NCI-H510A (cell line): ENCODE measurements around the gene GSPT2.
"Not testable (repeated sequence)": the region's sequence is repeated elsewhere in the genome, so short reads cannot be mapped to it uniquely, and the experiment has no call there.

Experiments
- DNase-seq: peaks from one replicate; lab custom pipeline; 2025; lab: John Stamatoyannopoulos, UW

GSPT2 gene

GRCh38 chrX:51743179-51743957 lies at the start of gene GSPT2:
GSPT2 (plus strand) TSS chrX:51743442; CDS start chrX:51743627, 185 bp downstream.
- DNase-seq, result peak; percentile 19

- DNase-seq, result no peak
Observed at GRCh38 chrX:51694254-51694653, 49.0 kb upstream of the GSPT2 start.

GRCh38 chrX:51697397-51697796 lies 45.8 kb upstream of the GSPT2 start:
- DNase-seq, result no peak

GRCh38 chrX:51710277-51711164 lies 32.7 kb upstream of the GSPT2 start, which contains the start of gene CENPVL1:
CENPVL1 (plus strand) TSS chrX:51710512; CDS start chrX:51710512, 0 bp downstream.
- not testable (repeated sequence) for DNase-seq

GRCh38 chrX:51712943-51713647 lies 30.1 kb upstream of the GSPT2 start:
- not testable (repeated sequence) for DNase-seq

GRCh38 chrX:51728202-51728601 lies 15.0 kb upstream of the GSPT2 start:
- no peak for DNase-seq

GRCh38 chrX:51737091-51737490 lies 6.2 kb upstream of the GSPT2 start:
- no peak for DNase-seq

- DNase-seq, result no peak
Observed at GRCh38 chrX:51742586-51742985, 656 bp upstream of the GSPT2 start.

- DNase-seq, result no peak
Observed at GRCh38 chrX:51747671-51748070, 4.4 kb downstream of the GSPT2 start.

GRCh38 chrX:51759055-51759839 lies 16.0 kb downstream of the GSPT2 start:
- no peak for DNase-seq

- DNase-seq, result no peak
Observed at GRCh38 chrX:51760657-51761056, 17.4 kb downstream of the GSPT2 start.

- no peak for DNase-seq
Observed at GRCh38 chrX:51766546-51766945, 23.3 kb downstream of the GSPT2 start.

GRCh38 chrX:51776851-51777250 lies 33.6 kb downstream of the GSPT2 start:
- no peak for DNase-seq

- no peak for DNase-seq
Observed at GRCh38 chrX:51779306-51779705, 36.1 kb downstream of the GSPT2 start.

GRCh38 chrX:51795136-51795535 lies 51.9 kb downstream of the GSPT2 start:
- DNase-seq, result no peak
